CD4-positive, alpha-beta T cell treated with Interleukin-10 for 1 hour (primary cell): Measurements from ENCODE around the gene RNF217.
A peak's percentile ranks its signal among the peaks of the same experiment; 100 is the strongest.
"Not testable (repeated sequence)": the region's sequence is repeated elsewhere in the genome, so short reads cannot be mapped to it uniquely, and the experiment has no call there.

Source experiments
- DNase-seq: peaks from one replicate; pipeline ENCODE4 v3.0.0-alpha.2; 2020

The RNF217 gene

GRCh38 chr6:125102891-125103290 is 140.7 kb downstream of the RNF217 start:
- no peak for DNase-seq

GRCh38 chr6:125104425-125104824 is 142.2 kb downstream of the RNF217 start:
- DNase-seq, result no peak

GRCh38 chr6:125107048-125107447 is 144.8 kb downstream of the RNF217 start:
- no peak for DNase-seq

- no peak for DNase-seq
Measured at GRCh38 chr6:125107896-125108295, 145.7 kb downstream of the RNF217 start.

DNA sequence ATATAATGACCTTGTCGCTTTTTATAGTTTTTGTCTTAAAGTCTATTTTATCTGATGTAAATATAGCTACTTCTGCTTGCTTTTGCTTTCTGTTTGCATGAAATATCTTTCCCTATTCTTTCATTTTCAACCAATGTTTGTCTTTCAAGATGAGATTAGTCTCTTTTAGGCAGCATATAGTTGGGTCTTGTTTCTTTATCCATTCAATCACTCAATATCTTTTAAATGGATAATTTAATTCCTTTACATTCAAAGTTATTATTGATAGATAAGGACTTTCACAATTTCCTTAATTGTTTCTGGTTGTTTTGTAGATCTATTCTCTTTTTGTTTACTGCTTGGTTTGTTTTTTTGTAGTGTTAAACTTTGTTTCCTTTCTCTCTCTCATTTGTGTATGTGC is 147.8 kb downstream of the RNF217 start:
- no peak for DNase-seq

DNA sequence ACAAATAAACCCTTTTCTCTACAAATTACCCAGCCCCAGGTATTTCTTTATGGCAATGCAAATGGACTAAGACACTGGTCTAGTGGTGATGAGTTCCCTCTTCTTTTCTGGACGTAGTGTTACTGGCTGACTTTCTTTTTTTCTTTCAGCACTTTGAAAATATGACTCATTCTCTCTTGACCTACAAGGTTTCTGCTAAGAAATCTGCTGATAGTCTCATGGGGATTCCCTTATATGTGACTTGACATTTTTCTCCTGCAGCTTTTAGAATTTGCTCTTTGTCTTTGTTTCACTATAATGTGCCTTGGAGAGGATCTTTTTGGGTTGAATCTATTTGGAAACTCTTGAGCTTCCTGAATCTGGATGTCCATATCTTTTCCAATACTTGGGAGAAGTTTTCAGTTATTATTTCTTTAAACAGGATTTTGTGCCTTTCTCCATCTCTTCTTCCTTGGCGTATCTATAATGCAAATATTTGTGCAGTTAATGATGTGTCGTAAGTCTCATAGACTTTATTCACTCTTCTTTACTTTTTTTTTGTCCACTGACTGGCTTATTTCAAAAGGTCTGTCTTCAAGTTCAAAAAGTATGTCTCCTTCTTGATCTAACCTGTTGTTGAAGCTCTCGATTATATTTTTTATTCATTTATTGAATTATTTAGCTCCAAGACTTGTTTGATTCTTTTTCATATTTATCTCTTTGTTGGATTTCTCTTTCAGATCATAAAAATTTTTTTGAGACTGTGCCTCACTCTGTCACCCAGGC is 149.2 kb downstream of the RNF217 start:
- DNase-seq, result no peak

- DNase-seq, result no peak
Measured at GRCh38 chr6:125112934-125113333, 150.7 kb downstream of the RNF217 start.

GRCh38 chr6:125114248-125114858 is 152.1 kb downstream of the RNF217 start:
- peak; percentile 51 for DNase-seq

DNA sequence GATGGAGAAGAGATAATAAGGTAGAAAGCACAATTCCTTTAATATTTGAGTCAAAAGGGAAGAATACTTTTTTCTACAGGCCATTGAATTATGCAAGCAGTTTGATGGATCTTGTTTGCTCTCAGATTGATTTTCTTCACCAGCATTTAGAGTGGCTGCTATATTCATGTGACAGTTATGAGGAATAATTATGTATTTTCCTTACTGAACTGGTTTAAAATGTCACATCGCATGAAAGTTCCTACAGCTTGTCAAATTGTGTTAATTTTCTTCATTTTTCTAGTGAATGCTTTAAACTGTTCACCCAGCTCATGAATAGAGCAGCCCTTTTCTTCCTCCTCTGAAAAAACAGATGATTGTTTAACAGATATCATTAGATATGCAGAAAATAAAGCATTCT is 153.9 kb downstream of the RNF217 start:
- no peak for DNase-seq

DNA sequence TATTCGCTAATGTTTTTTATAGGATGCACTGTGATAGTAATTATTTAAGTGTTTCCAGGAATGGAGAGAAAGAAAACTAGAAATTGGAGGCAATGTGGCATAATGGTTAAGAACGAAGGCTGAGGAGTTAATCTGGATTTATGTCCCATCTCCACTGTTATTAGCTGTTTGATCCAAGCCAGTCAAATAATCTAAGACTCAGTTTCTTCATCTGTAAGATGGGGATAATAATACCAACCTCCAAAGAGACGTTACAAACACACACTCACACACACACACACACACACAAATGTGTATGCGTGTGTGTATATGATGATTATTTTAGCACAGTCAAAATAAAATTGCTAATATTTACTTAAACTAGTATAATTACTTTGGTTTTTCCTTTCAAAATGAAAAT is 154.5 kb downstream of the RNF217 start:
- DNase-seq, result no peak

- DNase-seq, result no peak
Measured at GRCh38 chr6:125117818-125118217, 155.6 kb downstream of the RNF217 start.

GRCh38 chr6:125120054-125120590 is 157.9 kb downstream of the RNF217 start:
- DNase-seq, result no peak

DNA sequence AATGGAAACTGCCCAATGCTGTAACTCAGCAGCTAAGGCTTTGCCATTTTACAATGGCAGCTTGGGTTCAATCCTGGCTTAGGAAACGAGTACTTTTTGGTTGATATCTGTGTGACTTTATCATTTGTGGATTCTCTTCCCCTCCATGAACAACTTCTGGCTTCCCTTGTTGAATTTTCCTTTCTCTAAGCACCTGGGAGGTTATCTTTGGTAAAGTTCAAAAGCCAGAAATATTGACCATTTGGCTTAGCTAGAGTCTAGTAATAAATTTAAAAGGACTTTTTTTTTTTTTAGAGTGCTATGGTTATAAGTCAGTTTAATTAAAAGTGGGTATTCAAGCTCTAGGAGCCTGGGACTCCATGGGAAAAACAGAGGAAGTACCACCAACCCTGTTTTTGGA is 159.7 kb downstream of the RNF217 start:
- no peak for DNase-seq

- DNase-seq, result no peak
Measured at GRCh38 chr6:125123051-125123450, 160.8 kb downstream of the RNF217 start.

DNA sequence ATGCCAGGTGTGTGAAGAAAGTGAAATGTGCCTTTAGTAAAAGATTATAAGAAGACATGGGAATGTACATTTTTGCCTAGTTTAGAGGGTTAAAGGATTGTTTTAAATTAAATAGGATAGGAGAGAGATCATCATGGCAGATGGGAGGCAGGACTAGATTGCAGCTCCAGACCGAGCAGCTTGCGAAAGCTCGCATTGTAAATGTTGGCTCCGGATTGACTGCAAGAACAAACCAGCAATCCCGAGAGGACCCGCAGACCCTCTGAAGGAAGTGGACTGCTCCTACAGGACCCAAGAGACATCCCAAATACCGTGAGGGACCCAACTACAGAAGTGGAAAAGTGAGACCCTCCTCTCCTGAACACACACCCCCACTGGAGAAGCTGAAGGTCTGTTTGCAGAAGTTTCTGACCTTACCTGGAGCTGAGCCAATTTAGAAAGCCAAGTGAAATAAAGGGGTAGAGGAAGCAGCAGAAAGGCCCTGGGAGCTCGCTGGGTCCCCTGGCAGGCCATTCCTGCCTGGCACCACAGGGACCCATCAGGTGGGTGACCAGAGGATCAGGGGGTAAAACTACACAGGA is 161.3 kb downstream of the RNF217 start:
- no peak for DNase-seq

DNA sequence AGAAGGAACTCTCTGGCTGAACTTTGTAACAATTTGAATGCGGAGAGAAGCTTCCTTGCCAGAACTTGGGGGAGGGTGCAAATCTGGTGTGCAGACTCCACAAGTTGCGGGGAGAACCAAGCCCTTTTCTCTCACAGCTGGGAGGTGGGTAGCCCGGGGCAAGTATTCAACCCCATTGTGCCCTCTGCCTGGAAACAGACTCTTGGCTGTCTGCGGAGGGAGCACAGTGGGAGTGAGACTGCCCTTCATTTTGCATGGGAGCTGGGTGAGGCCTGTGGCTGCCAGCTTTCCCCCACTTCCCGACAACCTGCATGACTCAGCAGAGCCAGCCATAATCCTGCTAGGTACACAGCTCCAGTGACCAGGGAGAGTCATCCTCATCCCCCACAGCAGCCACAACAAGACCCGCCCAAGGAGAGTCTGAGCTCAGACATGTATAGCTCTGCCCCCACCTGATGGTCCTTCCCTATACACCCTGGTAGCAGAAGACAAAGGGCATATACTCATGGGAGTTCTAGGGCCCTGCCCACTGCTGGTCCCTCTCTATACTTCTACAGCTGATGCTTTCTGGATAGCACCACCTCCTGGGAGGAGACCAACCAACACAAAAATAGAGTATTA is 161.9 kb downstream of the RNF217 start:
- DNase-seq, result no peak

- DNase-seq, result not testable (repeated sequence)
Measured at GRCh38 chr6:125125856-125126255, 163.6 kb downstream of the RNF217 start.

DNA sequence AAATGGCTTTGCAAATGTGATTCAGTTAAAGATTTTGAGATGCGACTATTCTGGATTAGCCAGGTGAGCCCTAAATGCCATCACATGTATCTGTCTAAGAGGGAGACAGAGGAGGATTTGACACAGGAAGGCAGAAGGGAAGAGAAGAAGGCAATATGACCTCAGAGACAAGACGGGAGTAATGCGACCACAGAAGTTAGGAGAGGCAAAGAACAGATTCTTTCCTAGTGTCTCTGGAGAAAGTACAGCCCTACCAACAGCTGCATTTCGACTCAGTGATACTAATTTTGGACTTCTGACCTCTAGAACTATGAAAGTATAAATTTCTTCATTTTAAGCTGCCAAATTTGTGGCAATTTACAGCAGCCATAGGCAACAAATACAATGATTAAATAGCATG is 167.1 kb downstream of the RNF217 start:
- DNase-seq, result no peak

DNA sequence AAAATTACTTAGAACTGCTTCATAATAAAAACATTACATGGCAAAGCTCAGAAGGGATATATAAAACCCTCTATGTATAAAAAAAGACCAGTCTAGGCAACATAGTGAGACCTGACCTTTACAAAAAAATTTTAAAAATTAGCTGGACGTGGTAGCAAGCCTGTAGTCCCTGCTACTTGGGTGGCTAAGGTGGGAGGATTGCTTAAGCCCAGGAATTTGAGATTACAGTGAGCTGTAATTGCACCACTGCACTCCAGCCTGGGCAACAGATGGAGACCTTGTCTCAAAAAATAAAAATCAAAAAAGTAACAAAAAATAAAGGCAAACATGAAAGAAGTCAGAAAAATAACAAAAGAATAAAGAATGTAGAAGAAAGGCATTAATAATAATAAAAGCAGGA is 169.8 kb downstream of the RNF217 start:
- no peak for DNase-seq

- no peak for DNase-seq
Measured at GRCh38 chr6:125136378-125136777, 174.1 kb downstream of the RNF217 start.

DNA sequence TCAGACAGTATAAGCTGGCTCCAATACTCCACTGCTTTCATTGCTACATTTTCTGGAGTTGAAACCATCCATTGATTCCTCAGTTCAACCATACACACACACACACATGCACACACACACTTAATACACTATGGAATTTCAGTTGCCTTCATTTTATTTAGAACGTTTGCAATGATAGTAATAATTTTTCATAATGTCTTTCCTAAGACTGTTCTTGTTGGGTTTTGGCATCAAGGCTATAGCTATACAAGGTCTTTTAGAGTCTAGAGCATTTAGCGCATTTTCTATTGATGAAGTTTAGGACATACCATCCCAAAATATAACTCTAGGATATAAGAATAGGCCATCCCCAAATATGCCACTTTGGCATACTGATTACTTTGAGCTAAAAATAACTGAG is 175.8 kb downstream of the RNF217 start:
- DNase-seq, result no peak

DNA sequence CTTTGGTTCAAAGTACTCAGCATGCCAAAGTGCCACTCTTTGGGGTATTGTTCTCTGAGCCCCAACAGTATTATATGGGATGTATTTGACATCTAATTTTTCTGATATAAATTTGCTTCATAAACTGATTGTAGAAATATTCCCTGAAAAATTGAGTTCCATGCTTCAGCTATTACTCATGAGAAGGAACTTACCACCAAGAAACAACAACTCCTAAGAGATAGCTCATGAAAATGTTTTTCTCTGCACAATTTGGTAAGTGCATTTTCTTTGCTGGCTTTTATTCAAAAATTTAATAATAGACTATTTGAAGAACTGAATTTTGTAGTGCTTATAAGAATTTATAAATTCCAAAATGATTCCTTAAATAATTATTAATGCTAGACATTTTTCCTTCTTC is 178.6 kb downstream of the RNF217 start:
- DNase-seq, result no peak
